GM12878 (cell line): ENCODE measurements around the gene ZBTB16. TPM values are rescaled to one million over a fixed set of nuclear protein-coding genes. Genes with fewer than 3 reads are reported as not detected.

Source experiments
- ATAC-seq: fragments of 200-7000 bp; cut with Tn5 transposase; 3 replicates; pipeline ENCODE4 v1.9.1; 2020; ENCODE audit warnings: mild to moderate bottlenecking, moderate library complexity
- BruUV-seq: library from RNA; stranded (reverse); fragments of 400-500 nt; replicated peaks from 2 replicates; lab custom pipeline; 2021; lab: Mats Ljungman, UMichigan
- CTCF ChIA-PET: fragments of 300-600 bp; sonication (Branson Sonifier 250); formaldehyde crosslinking; extraction: SDS; loops from one replicate; lab custom pipeline; 2021; ENCODE audit warnings: inconsistent platforms; lab: Yijun Ruan, JAX
- POLR2A ChIA-PET: fragments of 350-600 bp; formaldehyde crosslinking; extraction: SDS; loops from one replicate; lab custom pipeline; 2021; ENCODE audit warnings: inconsistent platforms; lab: Charles Lee
- RAD21 ChIA-PET: fragments of 300-600 bp; sonication (Branson Sonifier 250); formaldehyde crosslinking; loops from one replicate; lab custom pipeline; 2023; ENCODE audit warnings: antibody characterized with exemption; ENCODE audit not compliant: unreplicated experiment; lab: Charles Lee
- SMC1A ChIA-PET: fragments of 300-600 bp; sonication (Branson Sonifier 250); formaldehyde crosslinking; loops from one replicate; lab custom pipeline; 2023; ENCODE audit not compliant: unreplicated experiment, uncharacterized antibody; lab: Charles Lee
- DNase-seq: peaks from one replicate; pipeline ENCODE4 v3.0.0-alpha.2; 2011; ENCODE audit warnings: low read depth, low spot score
- FAIRE-seq: peaks from 3 replicates; lab custom pipeline; 2011; peaks lifted over from hg19 to GRCh38; lab: Jason Lieb, UNC
- H2AFZ ChIP-seq: 2 replicates; pipeline ENCODE4 v1.6.0; 2011; ENCODE audit warnings: low read depth, low read length, control low read depth; ENCODE audit not compliant: control insufficient read depth
- H3K27ac ChIP-seq: 2 replicates; pipeline ENCODE4 v1.5.1; 2011; ENCODE audit warnings: control low read depth; ENCODE audit not compliant: control insufficient read depth, insufficient read depth
- H3K27me3 ChIP-seq, 2 experiments: replicated peaks in 1 of 2; 2 replicates each; pipeline versions ENCODE4 v1.6.0 to v1.6.1; 2011; ENCODE audit warnings: low read length in 1 of 2; ENCODE audit not compliant: control insufficient read depth in 2 of 2, insufficient read depth in 2 of 2
- H3K36me3 ChIP-seq, 2 experiments: 2 replicates each; pipeline ENCODE4 v1.5.1; 2011; ENCODE audit warnings: low read length in 1 of 2; ENCODE audit not compliant: control insufficient read depth in 2 of 2, insufficient read depth in 2 of 2
- H3K4me1 ChIP-seq: 2 replicates; pipeline ENCODE4 v1.6.1; 2011; ENCODE audit warnings: mild to moderate bottlenecking, low read length, moderate library complexity, mixed read lengths; ENCODE audit not compliant: control insufficient read depth, insufficient read depth
- H3K4me2 ChIP-seq: 2 replicates; pipeline ENCODE4 v1.6.0; 2011; ENCODE audit warnings: control low read depth; ENCODE audit not compliant: control insufficient read depth, insufficient read depth
- H3K4me3 ChIP-seq: fragments of 200-600 bp; sonication (generic); 2 replicates; pipeline ENCODE4 v1.5.1; 2016
- H3K79me2 ChIP-seq: 2 replicates; pipeline ENCODE4 v1.6.0; 2011; ENCODE audit warnings: low read length; ENCODE audit not compliant: control insufficient read depth, insufficient read depth
- H3K9ac ChIP-seq: 2 replicates; pipeline ENCODE4 v1.8.0; 2011; ENCODE audit warnings: low read length, control low read depth, mixed read lengths; ENCODE audit not compliant: control insufficient read depth, insufficient read depth
- H3K9me3 ChIP-seq: replicated peaks from 3 replicates; pipeline ENCODE4 v1.5.1; 2011; ENCODE audit warnings: mild to moderate bottlenecking, low read length; ENCODE audit not compliant: control insufficient read depth, insufficient read depth
- H4K20me1 ChIP-seq: 2 replicates; pipeline ENCODE4 v1.6.0; 2011; ENCODE audit not compliant: control insufficient read depth, insufficient read depth
- ATF2 ChIP-seq: IDR thresholded peaks from 2 replicates; pipeline ENCODE4 v1.6.1; 2012; ENCODE audit warnings: low read length, inconsistent platforms
- ELK1 ChIP-seq: IDR thresholded peaks from 2 replicates; pipeline ENCODE4 v1.6.1; 2012; ENCODE audit warnings: low read depth, low read length, improper control_type of control experiment
- HCFC1 ChIP-seq: fragments of 150-350 bp; IDR thresholded peaks from 2 replicates; pipeline ENCODE4 v1.6.1; 2014; ENCODE audit warnings: low read length
- IRF3 ChIP-seq: fragments of 450-650 bp; IDR thresholded peaks from 2 replicates; pipeline ENCODE4 v1.6.1; 2014; ENCODE audit warnings: mild to moderate bottlenecking
- MAX ChIP-seq: IDR thresholded peaks from 2 replicates; pipeline ENCODE4 v1.6.1; 2012; ENCODE audit warnings: low read depth, low read length, improper control_type of control experiment
- PAX5 ChIP-seq: IDR thresholded peaks from 2 replicates; pipeline ENCODE4 v1.6.1; 2011; ENCODE audit warnings: low read depth, low read length, borderline replicate concordance
- RELA ChIP-seq: fragments of 450-650 bp; IDR thresholded peaks from 2 replicates; pipeline ENCODE4 v1.8.0; 2014; ENCODE audit warnings: borderline replicate concordance; ENCODE audit not compliant: partially characterized antibody
- RELB ChIP-seq: fragments of 450-650 bp; IDR thresholded peaks from 2 replicates; pipeline ENCODE4 v1.6.1; 2017; ENCODE audit warnings: low read depth, mild to moderate bottlenecking, moderate library complexity
- SMAD5 ChIP-seq: IDR thresholded peaks from 2 replicates; pipeline ENCODE4 v1.6.1; 2016; ENCODE audit warnings: antibody characterized with exemption, low read depth
- STAT3 ChIP-seq: IDR thresholded peaks from 2 replicates; pipeline ENCODE4 v1.6.1; 2011; ENCODE audit warnings: low read depth, low read length, improper control_type of control experiment
- WGBS: methylation state at CpG from one replicate; pipeline ENCODE4 v1.1.6; 2016; ENCODE audit warnings: low lambda C conversion rate; ENCODE audit not compliant: insufficient replicate concordance, insufficient coverage; ENCODE audit errors: missing lambda C conversion rate; 5-methylcytosine and 5-hydroxymethylcytosine counted together
- in situ Hi-C: fragments of 300-500 bp; cut with MboI; formaldehyde crosslinking; loops from 9 replicates; pipeline ENCODE4 v1.14.3; 2018; ENCODE audit warnings: mixed read lengths
- intact Hi-C: fragments of 100-400 bp; cut with micrococcal nuclease; formaldehyde crosslinking; loops from one replicate; pipeline ENCODE4 v1.14.2; 2022; ENCODE audit not compliant: unreplicated experiment
- polyA plus RNA-seq, 11 experiments: library from polyadenylated mRNA; depleted of rRNA in 4 of 11; unstranded in 6 of 11; stranded (reverse) in 5 of 11; fragments of >200 nt; fragmentation: Nextera tagmentation in 4 of 11; fragmentation: Illumina TruSeq in 1 of 11; extraction: Ambion mirVana in 4 of 11; extraction: Trizol in 1 of 11; gene quantifications; 1 replicate in 1 of 11; 2 replicates in 10 of 11; pipeline versions ENCODE4 v1.2.1 to v1.2.3, GENCODE V29; 2011 to 2016; ENCODE audit warnings: inconsistent platforms in 2 of 11, missing spikeins in 2 of 11, low read depth in 1 of 11
- total RNA-seq, 4 experiments: library from RNA; depleted of rRNA in 3 of 4; stranded (reverse); fragments of >200 nt in 3 of 4; fragmentation: Illumina TruSeq in 1 of 4; extraction: Trizol in 1 of 4; gene quantifications; 2 replicates each; pipeline versions ENCODE4 v1.2.1 to v1.2.3, GENCODE V29; 2013 to 2021

The ZBTB16 gene
- total and polyA plus RNA-seq, 10 of the 15 experiments (the other 5 are each of a cell fraction or from before 2014, with no cell fraction given) = 0.38 TPM; not detected in 9

GRCh38 chr11:114255289-114255688, 195.8 kb downstream of the ZBTB16 start:
- Histone ChIP-seq H3K4me3 (no peak overlapping the region), H2AFZ (no peak overlapping the region), H3K4me1 (no peaks in the 10 kb centered on the region), H3K27me3 (peaks cover 0 to 4% of the 10 kb centered on the region in 2 experiments; a peak in 3 of 4 replicates), H3K27ac (no peak overlapping the region), H3K9me3 (no peaks in the 10 kb centered on the region), H4K20me1 (no peaks in the 10 kb centered on the region), H3K4me2 (no peak overlapping the region), H3K36me3 (no peaks in the 10 kb centered on the region), H3K9ac (no peak overlapping the region), H3K79me2 (no peaks in the 10 kb centered on the region)
- TF ChIP-seq ELK1 (no peak), SMAD5 (no peak)
- no peak for ATAC-seq
- FAIRE-seq = no peak
- 50% methylated on average over 9 of the region's 11 CpGs for WGBS
- no TSS peak for BruUV-seq
- in situ Hi-C loops (no loop called here), intact Hi-C loops (no loop called here)
- SMC1A ChIA-PET = no interaction called here
- CTCF ChIA-PET = no interaction called here
- RAD21 ChIA-PET = no interaction called here
- no peak for DNase-seq
- POLR2A ChIA-PET = no interaction called here

GRCh38 chr11:114256176-114256966, 196.9 kb downstream of the ZBTB16 start:
- POLR2A ChIA-PET = no interaction called here
- no peak for ATAC-seq
- H3K4me1 ChIP-seq = no peaks in the 10 kb centered on the region
- no peak for TF ChIP-seq ATF2
- TF ChIP-seq RELB = no peak
- TF ChIP-seq PAX5 = no peak
- no peak for TF ChIP-seq MAX
- no peak for TF ChIP-seq STAT3
- no peak for TF ChIP-seq RELA
- TF ChIP-seq HCFC1 = no peak
- no peak for TF ChIP-seq IRF3

More at GRCh38 chr11:114256176-114256966, 196.9 kb downstream of the ZBTB16 start:
- Histone ChIP-seq H3K9ac (no peak overlapping the region), H3K27ac (no peak overlapping the region), H2AFZ (no peak overlapping the region), H3K4me3 (no peak overlapping the region), H3K36me3 (no peaks in the 10 kb centered on the region), H3K27me3 (peaks cover 0 to 4% of the 10 kb centered on the region in 2 experiments; a peak in 3 of 4 replicates), H3K4me2 (no peak overlapping the region), H4K20me1 (no peaks in the 10 kb centered on the region; the same call in 1 of the 2 replicates), H3K9me3 (no peaks in the 10 kb centered on the region), H3K79me2 (no peaks in the 10 kb centered on the region)
- BruUV-seq = no TSS peak
- RAD21 ChIA-PET = no interaction called here
- DNase-seq (no peak), FAIRE-seq (no peak)
- in situ Hi-C loops = no loop called here
- intact Hi-C loops = no loop called here
- CTCF ChIA-PET = interaction anchor here (8.8 kb wide), 1 partner anchor 360 kb away, joined by 120 read pairs; no protein-coding TSS in a partner anchor
- SMC1A ChIA-PET = no interaction called here
- WGBS = 50% methylated on average over 19 of the region's 20 CpGs
